Fibroblast of lung (primary cell): ENCODE measurements around the gene FGFBP1. TPM values are rescaled to one million over a fixed set of nuclear protein-coding genes. Genes with fewer than 3 reads are reported as not detected.
A peak's percentile ranks its signal among the peaks of the same experiment; 100 is the strongest.

ENCODE experiments used
- DNase-seq, 2 donors: peaks; one replicate each; pipeline versions ENCODE4 v3.0.0 to v3.0.0-alpha.2; 2010; ENCODE audit warnings: low read depth in 2 of 2
- H2AFZ ChIP-seq: 2 replicates; pipeline ENCODE4 v1.5.1; 2012; ENCODE audit warnings: low read length, control low read depth, inconsistent platforms
- H3K27ac ChIP-seq: 2 replicates; pipeline ENCODE4 v1.5.1; 2011; ENCODE audit warnings: low read length, control low read depth; ENCODE audit not compliant: insufficient read depth
- H3K27me3 ChIP-seq: 2 replicates; pipeline ENCODE4 v1.5.1; 2011; ENCODE audit warnings: mild to moderate bottlenecking, low read length; ENCODE audit not compliant: control insufficient read depth, insufficient read depth
- H3K36me3 ChIP-seq: 2 replicates; pipeline ENCODE4 v1.5.1; 2011; ENCODE audit warnings: low read length; ENCODE audit not compliant: control insufficient read depth, insufficient read depth
- H3K4me1 ChIP-seq: 2 replicates; pipeline ENCODE4 v1.5.1; 2011; ENCODE audit warnings: low read length; ENCODE audit not compliant: control insufficient read depth, insufficient read depth; ENCODE audit errors: extremely low read depth
- H3K4me2 ChIP-seq: 2 replicates; pipeline ENCODE4 v1.5.1; 2011; ENCODE audit warnings: low read length, control low read depth; ENCODE audit not compliant: insufficient read depth; ENCODE audit errors: extremely low read depth
- H3K4me3 ChIP-seq, 4 experiments: fragments of 200-600 bp in 1 of 4; sonication (generic) in 1 of 4; replicated peaks in 1 of 4; 2 replicates each; pipeline ENCODE4 v1.5.1; 2011 to 2016; ENCODE audit warnings: low read length in 4 of 4, low read depth in 3 of 4, mild to moderate bottlenecking in 3 of 4, control low read depth in 2 of 4, inconsistent platforms in 1 of 4, mixed read lengths in 1 of 4; ENCODE audit not compliant: insufficient read depth in 1 of 4; ENCODE audit errors: control extremely low read depth in 1 of 4
- H3K79me2 ChIP-seq: 2 replicates; pipeline ENCODE4 v1.5.1; 2012; ENCODE audit warnings: mild to moderate bottlenecking, low read length, inconsistent platforms; ENCODE audit not compliant: control insufficient read depth, insufficient read depth
- H3K9ac ChIP-seq: 2 replicates; pipeline ENCODE4 v1.5.1; 2011; ENCODE audit warnings: mild to moderate bottlenecking, low read length, control low read depth; ENCODE audit not compliant: insufficient read depth
- H3K9me3 ChIP-seq: 2 replicates; pipeline ENCODE4 v1.5.1; 2012; ENCODE audit warnings: low read depth, low read length; ENCODE audit not compliant: control insufficient read depth, insufficient read depth
- H4K20me1 ChIP-seq: 2 replicates; pipeline ENCODE4 v1.5.1; 2011; ENCODE audit warnings: low read length; ENCODE audit not compliant: control insufficient read depth, insufficient read depth; ENCODE audit errors: extremely low read depth
- CTCF ChIP-seq, 2 donors: IDR thresholded peaks in 1 of 2; conservative IDR thresholded peaks in 1 of 2; 1 replicate in 1 of 2; 2 replicates in 1 of 2; pipeline ENCODE4 v1.5.1; 2011 to 2012; ENCODE audit warnings: low read length in 2 of 2, control low read depth in 1 of 2, inconsistent platforms in 1 of 2, low read depth in 1 of 2, mild to moderate bottlenecking in 1 of 2
- EZH2 ChIP-seq: IDR thresholded peaks from 2 replicates; pipeline ENCODE4 v1.5.1; 2012; ENCODE audit warnings: low read length, control low read depth, mild to moderate bottlenecking; ENCODE audit errors: missing control alignments
- polyA plus RNA-seq, 2 donors: library from polyadenylated mRNA; depleted of rRNA in 1 of 2; stranded (reverse) in 1 of 2; unstranded in 1 of 2; fragments of >200 nt; gene quantifications; 2 replicates each; pipeline ENCODE4 v1.2.1, GENCODE V29; 2011 to 2012; ENCODE audit warnings: missing spikeins in 1 of 2
- total RNA-seq: library from RNA; depleted of rRNA; stranded (reverse); fragments of >200 nt; gene quantifications from 2 replicates; pipeline ENCODE4 v1.2.1, GENCODE V29; 2014

Gene FGFBP1
- total and polyA plus RNA-seq, 2 donors (not counting 1 experiment from before 2014, with no cell fraction given) = not detected

- H3K27ac ChIP-seq = no peak overlapping the region
Measured at GRCh38 chr4:15961781-15962510, 23.4 kb upstream of the FGFBP1 start.

GRCh38 chr4:15958562-15958961 lies 20.0 kb upstream of the FGFBP1 start:
- Histone ChIP-seq H3K4me1 (no peaks in the 10 kb centered on the region), H4K20me1 (no peaks in the 10 kb centered on the region), H3K27me3 (no peaks in the 10 kb centered on the region), H3K4me2 (no peak overlapping the region), H3K9me3 (no peaks in the 10 kb centered on the region), H3K27ac (no peak overlapping the region), H3K9ac (no peak overlapping the region), H2AFZ (no peak overlapping the region), H3K36me3 (no peaks in the 10 kb centered on the region), H3K4me3 (no peak overlapping the region), H3K79me2 (no peaks in the 10 kb centered on the region)
- no peak for DNase-seq
- TF ChIP-seq EZH2 = no peak
- TF ChIP-seq CTCF (conservative IDR thresholded peaks at IDR 0.05 in 1 of 2, IDR thresholded peaks at IDR 0.05 in 1 of 2; ENCODE audit: low read depth in 1 of 2, low read length in 2 of 2) = no peak

More at GRCh38 chr4:15961781-15962510, 23.4 kb upstream of the FGFBP1 start:
- Histone ChIP-seq H3K27me3 (no peaks in the 10 kb centered on the region), H3K9ac (no peak overlapping the region), H3K36me3 (no peaks in the 10 kb centered on the region), H4K20me1 (no peaks in the 10 kb centered on the region), H3K9me3 (no peaks in the 10 kb centered on the region), H3K4me3 (no peak overlapping the region), H3K4me2 (no peak overlapping the region), H3K79me2 (no peaks in the 10 kb centered on the region), H2AFZ (no peak overlapping the region), H3K4me1 (no peaks in the 10 kb centered on the region)
- TF ChIP-seq CTCF (conservative IDR thresholded peaks at IDR 0.05 in 1 of 2, IDR thresholded peaks at IDR 0.05 in 1 of 2; ENCODE audit: low read depth in 1 of 2, low read length in 2 of 2) (no peak), EZH2 (no peak)
- no peak for DNase-seq

DNA sequence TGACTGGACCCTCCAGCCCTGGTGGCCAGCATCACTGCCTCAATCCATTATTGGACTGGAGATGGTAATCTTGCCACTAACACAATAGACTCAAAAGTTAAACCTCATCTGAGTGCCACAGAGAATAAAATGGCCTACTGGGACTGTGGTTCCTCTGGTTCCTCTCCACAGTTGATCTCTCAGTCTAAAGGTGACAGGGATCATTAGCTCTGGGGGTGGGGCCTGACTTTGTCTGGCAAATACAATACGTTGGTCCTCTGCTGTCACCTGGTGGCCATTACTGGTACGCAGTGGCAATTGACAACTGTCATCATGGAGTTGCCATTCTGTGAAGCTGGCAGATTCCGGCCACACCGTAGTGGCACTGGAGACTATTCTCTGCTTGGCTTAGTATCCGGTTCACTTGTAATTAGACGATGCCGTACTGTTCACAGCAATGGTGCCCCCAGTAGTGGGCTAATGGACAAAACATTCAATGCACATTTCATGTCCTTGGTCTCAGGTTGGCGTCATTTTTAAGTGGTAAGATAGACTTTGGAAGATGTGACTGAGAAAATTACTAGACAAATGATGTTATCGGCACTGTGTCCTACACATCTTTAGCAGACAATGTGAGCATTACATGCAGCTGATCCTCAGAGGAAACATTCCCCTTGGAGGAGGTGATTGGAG lies 17.8 kb upstream of the FGFBP1 start:
- Histone ChIP-seq H3K36me3 (no peaks in the 10 kb centered on the region), H3K9me3 (no peaks in the 10 kb centered on the region), H3K4me2 (no peak overlapping the region), H3K4me3 (no peak overlapping the region), H3K27ac (no peak overlapping the region), H3K27me3 (no peaks in the 10 kb centered on the region), H3K4me1 (no peaks in the 10 kb centered on the region), H3K79me2 (no peaks in the 10 kb centered on the region), H4K20me1 (no peaks in the 10 kb centered on the region), H3K9ac (no peak overlapping the region), H2AFZ (no peak overlapping the region)
- TF ChIP-seq CTCF (conservative IDR thresholded peaks at IDR 0.05 in 1 of 2, IDR thresholded peaks at IDR 0.05 in 1 of 2; ENCODE audit: low read depth in 1 of 2, low read length in 2 of 2) = peak; percentile 97 to 99
- no peak for TF ChIP-seq EZH2
- DNase-seq = peak; percentile 28 to 59
